IMR-90 (cell line): ENCODE measurements around the gene GALNT14. TPM values are rescaled to one million over a fixed set of nuclear protein-coding genes. Genes with fewer than 3 reads are reported as not detected.

Experiments
- ATAC-seq: fragments of 200-7000 bp; cut with Tn5 transposase; 2 replicates; pipeline ENCODE4 v1.9.1; 2020; ENCODE audit warnings: low read depth, mild to moderate bottlenecking, moderate library complexity
- BruUV-seq: library from RNA; stranded (reverse); fragments of 400-500 nt; replicated peaks from 2 replicates; lab custom pipeline; 2021; lab: Mats Ljungman, UMichigan
- CTCF ChIA-PET: fragments of 300-600 bp; formaldehyde crosslinking; extraction: SDS; loops from one replicate; lab custom pipeline; 2021; ENCODE audit warnings: antibody characterized with exemption; lab: Yijun Ruan, JAX
- POLR2A ChIA-PET: fragments of 300-600 bp; sonication (Branson Sonifier 250); formaldehyde crosslinking; loops from one replicate; lab custom pipeline; 2022; ENCODE audit warnings: antibody characterized with exemption; ENCODE audit not compliant: unreplicated experiment; lab: Charles Lee
- DNase-seq: peaks from one replicate; pipeline ENCODE4 v3.0.0; 2013
- H2AFZ ChIP-seq: replicated peaks from 2 replicates; pipeline ENCODE3; 2013; ENCODE audit warnings: low read length, mild to moderate bottlenecking; ENCODE audit not compliant: poor library complexity
- H2AK5ac ChIP-seq: 2 replicates; pipeline ENCODE4 v1.6.1; 2013; ENCODE audit warnings: low read depth, low read length, inconsistent platforms
- H2AK9ac ChIP-seq: replicated peaks from 2 replicates; pipeline ENCODE3; 2013; ENCODE audit warnings: mild to moderate bottlenecking, low read depth, low read length, moderate library complexity; ENCODE audit not compliant: poor library complexity
- H2BK120ac ChIP-seq: 2 replicates; pipeline ENCODE4 v1.6.1; 2013; ENCODE audit warnings: low read depth, low read length, inconsistent platforms
- H2BK15ac ChIP-seq: 3 replicates; pipeline ENCODE4 v1.6.1; 2013; ENCODE audit warnings: low read depth, low read length, inconsistent platforms
- H2BK20ac ChIP-seq: 2 replicates; pipeline ENCODE4 v1.6.1; 2013; ENCODE audit warnings: low read depth, mild to moderate bottlenecking, inconsistent platforms, low read length, moderate library complexity
- H2BK5ac ChIP-seq: 2 replicates; pipeline ENCODE4 v1.6.1; 2013; ENCODE audit warnings: mild to moderate bottlenecking, low read depth, low read length, inconsistent platforms; ENCODE audit not compliant: poor library complexity, severe bottlenecking
- H3K14ac ChIP-seq: replicated peaks from 2 replicates; pipeline ENCODE4 v1.6.1; 2013; ENCODE audit warnings: low read depth, low read length, inconsistent platforms
- H3K18ac ChIP-seq: 2 replicates; pipeline ENCODE4 v1.6.1; 2013; ENCODE audit warnings: low read depth, low read length, control low read depth
- H3K23ac ChIP-seq: 2 replicates; pipeline ENCODE4 v1.6.1; 2013; ENCODE audit warnings: low read depth, low read length, inconsistent platforms
- H3K27ac ChIP-seq: 2 replicates; pipeline ENCODE4 v1.5.1; 2013; ENCODE audit warnings: mild to moderate bottlenecking, control low read depth, low read length; ENCODE audit not compliant: insufficient read depth
- H3K27me3 ChIP-seq: 2 replicates; pipeline ENCODE4 v1.6.1; 2013; ENCODE audit warnings: low read length; ENCODE audit not compliant: control insufficient read depth, insufficient read depth
- H3K36me3 ChIP-seq: 2 replicates; pipeline ENCODE4 v1.6.1; 2013; ENCODE audit warnings: low read length, mixed read lengths; ENCODE audit not compliant: control insufficient read depth, insufficient read depth
- H3K4ac ChIP-seq: 2 replicates; pipeline ENCODE4 v1.6.1; 2013; ENCODE audit warnings: low read depth, low read length, inconsistent platforms
- H3K4me1 ChIP-seq: 2 replicates; pipeline ENCODE4 v1.6.1; 2013; ENCODE audit warnings: low read length, mixed read lengths; ENCODE audit not compliant: control insufficient read depth, insufficient read depth
- H3K4me2 ChIP-seq: 2 replicates; pipeline ENCODE4 v1.6.1; 2013; ENCODE audit warnings: low read depth, mild to moderate bottlenecking, control low read depth, low read length, moderate library complexity
- H3K4me3 ChIP-seq: 2 replicates; pipeline ENCODE4 v1.5.1; 2013; ENCODE audit warnings: low read depth, mild to moderate bottlenecking, control low read depth, low read length, moderate library complexity; ENCODE audit not compliant: insufficient read depth
- H3K56ac ChIP-seq: 2 replicates; pipeline ENCODE4 v1.6.1; 2013; ENCODE audit warnings: low read length, inconsistent platforms; ENCODE audit not compliant: insufficient read depth; ENCODE audit errors: extremely low read depth
- H3K79me1 ChIP-seq, 2 experiments: 2 replicates each; pipeline ENCODE4 v1.6.1; 2013; ENCODE audit warnings: low read length in 2 of 2, inconsistent platforms in 1 of 2, low read depth in 1 of 2
- H3K9ac ChIP-seq: 2 replicates; pipeline ENCODE4 v1.6.1; 2013; ENCODE audit warnings: low read depth, low read length, control low read depth
- H3K9me1 ChIP-seq: 2 replicates; pipeline ENCODE4 v1.6.1; 2013; ENCODE audit warnings: low read length, inconsistent platforms; ENCODE audit not compliant: insufficient read depth
- H3K9me3 ChIP-seq: 2 replicates; pipeline ENCODE4 v1.6.1; 2013; ENCODE audit warnings: low read length; ENCODE audit not compliant: control insufficient read depth, insufficient read depth
- H4K20me1 ChIP-seq: 2 replicates; pipeline ENCODE4 v1.6.1; 2013; ENCODE audit warnings: low read length, inconsistent platforms; ENCODE audit not compliant: insufficient read depth
- H4K5ac ChIP-seq: 2 replicates; pipeline ENCODE4 v1.6.1; 2013; ENCODE audit warnings: mild to moderate bottlenecking, low read depth, low read length, control low read depth
- H4K8ac ChIP-seq, 2 experiments: 2 replicates each; pipeline ENCODE4 v1.6.1; 2013; ENCODE audit warnings: low read depth in 2 of 2, low read length in 2 of 2, control low read depth in 1 of 2, inconsistent platforms in 1 of 2
- H4K91ac ChIP-seq: 2 replicates; pipeline ENCODE4 v1.6.1; 2013; ENCODE audit warnings: low read depth, low read length, inconsistent platforms; ENCODE audit not compliant: insufficient read depth
- CTCF ChIP-seq: conservative IDR thresholded peaks from 2 replicates; pipeline ENCODE4 v1.5.1; 2012; ENCODE audit warnings: mild to moderate bottlenecking, low read depth, low read length, improper control_type of control experiment
- POLR2A ChIP-seq: IDR thresholded peaks from 2 replicates; pipeline ENCODE4 v1.6.1; 2012; ENCODE audit warnings: mild to moderate bottlenecking, low read depth, low read length
- RCOR1 ChIP-seq: IDR thresholded peaks from 2 replicates; pipeline ENCODE4 v1.6.1; 2012; ENCODE audit warnings: mild to moderate bottlenecking, low read length, improper control_type of control experiment; ENCODE audit not compliant: insufficient replicate concordance
- WGBS, 2 experiments: methylation state at CpG; one replicate each; pipeline versions ENCODE4 v1.1.5 to v1.1.7; 2013; ENCODE audit warnings: missing lambda C conversion rate in 2 of 2; ENCODE audit not compliant: insufficient read length in 1 of 2; ENCODE audit errors: extremely low coverage in 2 of 2; 5-methylcytosine and 5-hydroxymethylcytosine counted together
- dilution Hi-C: fragments of 300-500 bp; cut with HindIII; formaldehyde crosslinking; loops from one replicate; pipeline ENCODE4 v1.14.3; 2018; ENCODE audit warnings: low sequenced_read_pairs; ENCODE audit not compliant: unreplicated experiment
- in situ Hi-C: fragments of 300-500 bp; cut with MboI; formaldehyde crosslinking; loops from 3 replicates; pipeline ENCODE4 v1.14.3; 2019; ENCODE audit warnings: low sequenced_read_pairs, inconsistent platforms, mixed read lengths
- intact Hi-C: fragments of 100-400 bp; cut with micrococcal nuclease; formaldehyde crosslinking; loops from 2 replicates; pipeline ENCODE4 v1.10.0; 2022
- polyA plus RNA-seq, 3 experiments: library from polyadenylated mRNA; depleted of rRNA; stranded (reverse); fragments of >200 nt; gene quantifications; 2 replicates each; pipeline ENCODE4 v1.2.3, GENCODE V29; 2012; ENCODE audit warnings: low replicate concordance in 1 of 3
- total RNA-seq: library from RNA; depleted of rRNA; stranded (reverse); fragments of >200 nt; gene quantifications from 2 replicates; pipeline ENCODE4 v1.2.3, GENCODE V29; 2012

Gene GALNT14
- total and polyA plus RNA-seq, 2 of the 4 experiments (the other 2 are of a cell fraction): 0.15 to 0.18 TPM

- ChIA-PET CTCF (no interaction called here), POLR2A (no interaction called here)
- Histone ChIP-seq H2AFZ (no peak overlapping the region), H2AK9ac (no peak overlapping the region), H2BK5ac (no peak overlapping the region), H2BK15ac (no peak overlapping the region), H3K79me1 (no peaks in the 10 kb centered on the region), H3K36me3 (no peaks in the 10 kb centered on the region), H4K8ac (no peak overlapping the region), H3K27me3 (no peaks in the 10 kb centered on the region), H3K4ac (no peak overlapping the region), H4K20me1 (no peaks in the 10 kb centered on the region), H3K14ac (no peak overlapping the region), H2AK5ac (no peak overlapping the region), H4K91ac (no peak overlapping the region), H4K5ac (no peak overlapping the region), H3K9ac (no peak overlapping the region), H3K4me3 (no peak overlapping the region), H3K4me2 (no peak overlapping the region), H2BK120ac (no peak overlapping the region), H3K23ac (no peak overlapping the region), H2BK20ac (no peak overlapping the region), H3K9me1 (no peaks in the 10 kb centered on the region), H3K9me3 (no peaks in the 10 kb centered on the region), H3K56ac (no peak overlapping the region), H3K18ac (no peak overlapping the region), H3K4me1 (no peaks in the 10 kb centered on the region), H3K27ac (no peak overlapping the region)
- TF ChIP-seq POLR2A: no peak
- no peak for TF ChIP-seq RCOR1
- no peak for TF ChIP-seq CTCF
- no TSS peak for BruUV-seq
- in situ Hi-C loops: no loop called here
- dilution Hi-C loops: no loop called here
- DNase-seq (no peak), ATAC-seq (no peak)
- intact Hi-C loops: no loop called here
- no CpG with 5 or more reads among the region's 2 CpGs for WGBS, 2 experiments
Measured at GRCh38 chr2:30950339-30950738, 187.9 kb downstream of the GALNT14 start.
